Activated naive CD4-positive, alpha-beta T cell treated with anti-CD3 and anti-CD28 coated beads for 36 hours (primary cell): ENCODE data around the gene SEMA4D. TPM values are rescaled to one million over a fixed set of nuclear protein-coding genes. Genes with fewer than 3 reads are reported as not detected.
A peak's percentile ranks its signal among the peaks of the same experiment; 100 is the strongest.

Experiments
- CTCF ChIA-PET: fragments of 350-600 bp; sonication (Branson Sonifier 250); formaldehyde crosslinking; loops from one replicate; lab custom pipeline; 2021; ENCODE audit warnings: antibody characterized with exemption; lab: Charles Lee
- DNase-seq: peaks from one replicate; pipeline ENCODE4 v3.0.0-alpha.2; 2020
- H3K27ac Mint-ChIP-seq: one replicate; pipeline ENCODE4 v1.8.0; 2021; ENCODE audit warnings: mild to moderate bottlenecking, mixed read lengths
- H3K27me3 Mint-ChIP-seq: one replicate; pipeline ENCODE4 v1.8.0; 2021; ENCODE audit warnings: low read depth, mixed read lengths
- H3K36me3 Mint-ChIP-seq: one replicate; pipeline ENCODE4 v1.8.0; 2021; ENCODE audit warnings: low read depth, mixed read lengths
- H3K4me1 Mint-ChIP-seq: one replicate; pipeline ENCODE4 v1.8.0; 2021; ENCODE audit warnings: low read depth, mixed read lengths
- H3K4me3 Mint-ChIP-seq: one replicate; pipeline ENCODE4 v1.8.0; 2021; ENCODE audit warnings: mild to moderate bottlenecking, moderate library complexity, mixed read lengths
- H3K9me3 Mint-ChIP-seq: one replicate; pipeline ENCODE4 v1.8.0; 2021; ENCODE audit warnings: mixed read lengths
- intact Hi-C: fragments of 100-400 bp; cut with micrococcal nuclease; formaldehyde crosslinking; loops from one replicate; pipeline ENCODE4 v1.15.1; 2023
- total RNA-seq, 2 experiments: library from RNA; stranded (reverse); gene quantifications; one replicate each; pipeline ENCODE4 v1.2.3, GENCODE V29; 2021

SEMA4D gene
- total RNA-seq, 2 experiments from 2014 or later, result 156 to 160 TPM

- Mint-ChIP-seq H3K9me3 (no peaks in the 10 kb centered on the region), H3K4me1 (peaks cover 94% of the 10 kb centered on the region), H3K27ac (peak overlapping the region; percentile 67), H3K36me3 (peaks cover 23% of the 10 kb centered on the region), H3K4me3 (no peak overlapping the region), H3K27me3 (no peaks in the 10 kb centered on the region)
- intact Hi-C loops, result no loop called here
- CTCF ChIA-PET, result interaction anchor here (0.8 to 3.3 kb wide), 5 partner anchors 11 to 108 kb away, joined by 3 to 11 read pairs (median 5); no protein-coding TSS in a partner anchor
- no peak for DNase-seq
These were observed 57.4 kb downstream of the SEMA4D start for GRCh38 chr9:89440548-89440947.

GRCh38 chr9:89440046-89440445 lies 57.9 kb downstream of the SEMA4D start:
- Mint-ChIP-seq H3K27me3 (no peaks in the 10 kb centered on the region), H3K27ac (peak overlapping the region; percentile 74), H3K36me3 (peaks cover 19% of the 10 kb centered on the region), H3K4me3 (no peak overlapping the region), H3K9me3 (no peaks in the 10 kb centered on the region), H3K4me1 (peaks cover 94% of the 10 kb centered on the region)
- intact Hi-C loops, result no loop called here
- CTCF ChIA-PET, result interaction anchor here (0.9 to 3.3 kb wide), 4 partner anchors 11 to 109 kb away, joined by 3 to 11 read pairs (median 4); no protein-coding TSS in a partner anchor
- DNase-seq, result no peak

DNA sequence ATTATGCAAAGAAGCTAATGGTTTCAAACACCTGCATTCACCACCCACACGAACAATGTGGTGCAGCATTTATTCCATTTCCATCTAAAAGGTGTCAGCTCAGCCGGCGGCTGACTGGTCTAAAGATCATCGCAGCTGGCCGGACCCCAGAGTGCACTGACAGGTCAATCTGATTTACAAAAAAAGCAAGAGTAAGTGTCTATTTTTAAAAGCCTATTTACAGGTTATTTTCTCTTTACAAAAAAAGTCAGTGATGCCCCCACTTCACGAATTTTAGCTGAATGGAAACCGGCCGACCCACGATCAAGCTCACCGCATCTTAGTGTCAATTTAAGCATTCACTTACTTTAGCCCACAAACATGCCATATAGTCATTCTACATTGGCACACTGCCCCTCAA lies 58.3 kb downstream of the SEMA4D start:
- Mint-ChIP-seq H3K4me1 (peaks cover 94% of the 10 kb centered on the region), H3K27me3 (no peaks in the 10 kb centered on the region), H3K9me3 (no peaks in the 10 kb centered on the region), H3K36me3 (peaks cover 14% of the 10 kb centered on the region), H3K27ac (peak overlapping the region; percentile 74), H3K4me3 (no peak overlapping the region)
- DNase-seq, result no peak
- CTCF ChIA-PET, result interaction anchor here (0.8 to 3.3 kb wide), 4 partner anchors 10 to 110 kb away, joined by 3 to 11 read pairs (median 4); no protein-coding TSS in a partner anchor
- intact Hi-C loops, result no loop called here

DNA sequence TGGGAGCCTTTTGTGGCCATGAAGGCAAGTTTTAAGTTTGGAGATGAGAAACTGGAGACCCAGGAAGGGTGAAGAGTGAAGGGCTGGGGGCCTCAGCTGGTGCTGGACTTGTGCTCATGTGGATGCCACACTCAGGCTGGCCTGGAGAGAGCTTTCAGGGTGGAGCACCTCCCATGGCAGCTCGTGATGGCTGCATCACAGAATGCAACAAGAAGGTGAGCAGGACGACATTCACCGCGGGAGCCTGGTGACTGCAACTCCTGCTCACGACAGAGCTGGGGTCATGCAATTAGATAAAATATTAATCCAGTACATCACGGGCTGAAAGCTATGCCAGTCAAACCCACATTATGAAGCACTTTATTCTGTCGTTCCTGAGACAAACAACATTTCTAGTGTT lies 59.7 kb downstream of the SEMA4D start:
- DNase-seq, result no peak
- Mint-ChIP-seq H3K36me3 (peaks cover 9% of the 10 kb centered on the region), H3K9me3 (no peaks in the 10 kb centered on the region), H3K27me3 (no peaks in the 10 kb centered on the region), H3K4me3 (no peak overlapping the region), H3K4me1 (peaks cover 90% of the 10 kb centered on the region), H3K27ac (peak overlapping the region; percentile 76)
- CTCF ChIA-PET, result interaction anchor here (1.1 kb wide), 1 partner anchor 10 kb away, joined by 5 read pairs; no protein-coding TSS in a partner anchor
- intact Hi-C loops, result no loop called here

DNA sequence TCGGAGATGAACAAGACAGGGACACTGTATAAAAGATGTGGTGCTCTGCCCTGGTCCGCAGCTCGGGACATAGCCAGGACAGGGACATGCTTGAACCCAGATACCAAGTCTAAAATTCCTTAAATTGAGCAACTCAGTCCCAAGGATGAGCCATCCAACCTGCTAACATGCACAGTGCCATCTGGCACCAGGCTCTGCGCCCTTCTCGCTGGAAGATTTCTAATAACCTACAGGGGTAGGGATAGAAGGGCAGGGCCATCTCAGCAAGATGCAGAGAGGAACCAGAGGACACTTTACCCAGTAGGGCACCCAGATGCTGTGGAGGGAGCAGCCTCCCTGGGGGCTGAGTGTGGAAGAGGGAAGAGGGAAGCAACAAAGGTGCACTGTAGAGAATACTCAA lies 60.1 kb downstream of the SEMA4D start:
- H3K4me3 Mint-ChIP-seq, result no peak overlapping the region
- CTCF ChIA-PET, result interaction anchor here (0.7 to 1.1 kb wide), 2 partner anchors 9 to 12 kb away, joined by 3 to 5 read pairs; no protein-coding TSS in a partner anchor
- DNase-seq, result no peak
- intact Hi-C loops, result no loop called here
- no peaks in the 10 kb centered on the region for H3K27me3 Mint-ChIP-seq
- H3K9me3 Mint-ChIP-seq, result no peaks in the 10 kb centered on the region
- peaks cover 9% of the 10 kb centered on the region for H3K36me3 Mint-ChIP-seq
- H3K27ac Mint-ChIP-seq, result peak overlapping the region; percentile 76
- H3K4me1 Mint-ChIP-seq, result peaks cover 89% of the 10 kb centered on the region

- intact Hi-C loops, result no loop called here
These were observed 60.8 kb downstream of the SEMA4D start for GRCh38 chr9:89436963-89437625.

DNA sequence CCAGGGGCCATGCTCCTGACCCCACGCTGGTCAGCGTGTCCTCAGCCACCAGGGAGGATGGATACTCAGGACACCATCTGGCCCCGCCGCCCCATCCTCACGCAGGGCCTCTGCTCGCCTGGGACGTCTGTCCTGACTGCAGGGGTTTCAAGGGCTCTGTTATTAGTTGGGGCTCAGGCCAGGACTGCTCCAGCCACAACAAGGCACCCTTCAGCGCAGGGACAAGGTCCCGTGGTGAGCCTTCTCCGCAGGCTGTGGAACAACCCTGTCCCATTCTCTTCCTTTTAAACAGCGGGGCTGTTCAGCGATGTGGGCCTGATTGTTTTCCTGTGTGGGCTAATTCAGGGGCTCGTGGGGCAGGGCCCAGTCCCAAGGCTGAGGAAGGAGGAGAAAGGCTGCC lies 61.6 kb downstream of the SEMA4D start:
- Mint-ChIP-seq H3K4me1 (peaks cover 88% of the 10 kb centered on the region), H3K27ac (no peak overlapping the region), H3K4me3 (no peak overlapping the region), H3K27me3 (no peaks in the 10 kb centered on the region), H3K9me3 (no peaks in the 10 kb centered on the region), H3K36me3 (peaks cover 9% of the 10 kb centered on the region)
- DNase-seq, result no peak
- CTCF ChIA-PET, result interaction anchor here (0.6 to 1.3 kb wide), 3 partner anchors 8 to 28 kb away, joined by 3 read pairs; no protein-coding TSS in a partner anchor
- intact Hi-C loops, result no loop called here

More at GRCh38 chr9:89436963-89437625, 60.8 kb downstream of the SEMA4D start:
- no peak overlapping the region for H3K4me3 Mint-ChIP-seq
- no peaks in the 10 kb centered on the region for H3K9me3 Mint-ChIP-seq
- DNase-seq, result peak; percentile 66
- peaks cover 89% of the 10 kb centered on the region for H3K4me1 Mint-ChIP-seq
- H3K27me3 Mint-ChIP-seq, result no peaks in the 10 kb centered on the region
- H3K36me3 Mint-ChIP-seq, result peaks cover 9% of the 10 kb centered on the region
- CTCF ChIA-PET, result interaction anchor here (0.6 to 0.8 kb wide), 4 partner anchors 8 to 111 kb away, joined by 3 read pairs; no protein-coding TSS in a partner anchor
- peak overlapping the region; percentile 76 for H3K27ac Mint-ChIP-seq

- Mint-ChIP-seq H3K9me3 (no peaks in the 10 kb centered on the region), H3K4me3 (no peak overlapping the region), H3K36me3 (peaks cover 7% of the 10 kb centered on the region), H3K27me3 (no peaks in the 10 kb centered on the region), H3K27ac (peak overlapping the region; percentile 71), H3K4me1 (peaks cover 86% of the 10 kb centered on the region)
- no peak for DNase-seq
- CTCF ChIA-PET, result interaction anchor here (1.3 kb wide), 1 partner anchor 26 kb away, joined by 3 read pairs; no protein-coding TSS in a partner anchor
- intact Hi-C loops, result no loop called here
These were observed 62.7 kb downstream of the SEMA4D start for GRCh38 chr9:89435071-89435823.

DNA sequence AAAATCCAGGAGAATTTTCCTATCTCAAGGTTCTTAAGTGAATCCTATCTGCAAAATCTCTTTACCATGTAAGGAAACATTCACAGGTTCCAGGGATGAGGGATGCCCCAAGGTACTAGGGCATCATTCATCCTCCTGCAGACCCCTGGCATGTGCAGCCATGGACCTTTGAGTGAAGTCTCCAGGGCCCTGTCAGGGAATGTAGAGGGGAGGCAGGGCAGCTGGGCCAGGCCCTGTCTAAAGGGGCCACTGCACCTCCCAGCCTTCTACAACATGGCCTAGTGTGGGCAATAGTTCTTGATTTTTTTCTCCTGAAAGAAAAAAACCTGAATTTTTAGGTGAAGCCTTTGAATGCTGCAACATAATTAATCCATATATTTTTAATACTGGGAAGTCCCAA lies 63.3 kb downstream of the SEMA4D start:
- Mint-ChIP-seq H3K27me3 (no peaks in the 10 kb centered on the region), H3K36me3 (peaks cover 4% of the 10 kb centered on the region), H3K9me3 (no peaks in the 10 kb centered on the region), H3K4me3 (no peak overlapping the region), H3K4me1 (peaks cover 86% of the 10 kb centered on the region), H3K27ac (peak overlapping the region; percentile 16)
- DNase-seq, result no peak
- CTCF ChIA-PET, result interaction anchor here (2.3 kb wide), 1 partner anchor 114 kb away, joined by 6 read pairs; no protein-coding TSS in a partner anchor
- intact Hi-C loops, result no loop called here

GRCh38 chr9:89433826-89434225 lies 64.1 kb downstream of the SEMA4D start:
- Mint-ChIP-seq H3K27me3 (no peaks in the 10 kb centered on the region), H3K27ac (no peak overlapping the region)
- CTCF ChIA-PET, result interaction anchor here (2.3 kb wide), 1 partner anchor 115 kb away, joined by 6 read pairs; no protein-coding TSS in a partner anchor

GRCh38 chr9:89432986-89433530 lies 64.9 kb downstream of the SEMA4D start:
- Mint-ChIP-seq H3K27me3 (no peaks in the 10 kb centered on the region), H3K36me3 (peaks cover 4% of the 10 kb centered on the region), H3K4me3 (no peak overlapping the region), H3K9me3 (no peaks in the 10 kb centered on the region), H3K4me1 (peaks cover 90% of the 10 kb centered on the region), H3K27ac (no peak overlapping the region)
- no peak for DNase-seq
- CTCF ChIA-PET, result interaction anchor here (2.3 kb wide), 1 partner anchor 116 kb away, joined by 6 read pairs; no protein-coding TSS in a partner anchor
- intact Hi-C loops, result no loop called here

More at GRCh38 chr9:89433826-89434225, 64.1 kb downstream of the SEMA4D start:
- no peak overlapping the region for H3K4me3 Mint-ChIP-seq
- no peaks in the 10 kb centered on the region for H3K9me3 Mint-ChIP-seq
- no peak for DNase-seq
- peaks cover 4% of the 10 kb centered on the region for H3K36me3 Mint-ChIP-seq
- intact Hi-C loops, result no loop called here
- peaks cover 86% of the 10 kb centered on the region for H3K4me1 Mint-ChIP-seq
